ENCODE data around the gene TMED9.
A peak's percentile ranks its signal among the peaks of the same experiment; 100 is the strongest.
"Not testable (repeated sequence)": the region's sequence is repeated elsewhere in the genome, so short reads cannot be mapped to it uniquely, and the experiment has no call there.

The TMED9 gene

DNA sequence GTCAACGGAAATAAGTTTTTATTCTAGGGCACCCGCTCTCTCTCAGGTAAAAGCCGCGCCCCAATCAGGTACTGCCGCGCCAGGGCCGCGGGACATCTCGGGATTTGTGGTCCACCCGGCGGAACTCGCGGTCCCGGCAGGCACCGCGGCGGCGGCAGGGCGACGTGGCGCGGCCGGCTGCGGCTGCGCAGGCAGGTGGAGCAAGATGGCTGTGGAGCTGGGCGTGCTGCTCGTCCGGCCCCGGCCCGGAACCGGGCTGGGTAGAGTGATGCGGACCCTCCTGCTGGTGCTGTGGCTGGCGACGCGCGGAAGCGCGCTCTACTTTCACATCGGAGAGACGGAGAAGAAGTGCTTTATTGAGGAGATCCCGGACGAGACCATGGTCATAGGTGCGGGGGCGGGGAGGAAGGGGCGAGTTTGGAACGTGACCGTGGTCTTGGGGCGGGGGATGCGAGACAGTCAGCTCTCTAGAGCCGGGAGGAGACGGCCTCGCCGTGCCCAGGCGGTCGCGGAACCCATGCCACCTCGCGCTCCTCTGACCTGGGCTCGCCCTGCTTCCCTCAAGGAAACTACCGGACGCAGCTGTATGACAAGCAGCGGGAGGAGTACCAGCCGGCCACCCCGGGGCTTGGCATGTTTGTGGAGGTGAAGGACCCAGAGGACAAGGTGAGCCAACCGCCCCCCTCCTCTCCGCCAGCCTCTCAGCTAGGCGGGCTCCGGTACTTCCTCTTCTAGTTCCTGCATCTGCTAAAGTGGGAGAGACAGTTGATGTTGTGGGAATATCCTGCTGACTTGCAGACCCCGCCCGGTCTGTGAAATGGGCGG is at the start of gene TMED9:
TSS of gene TMED9 (plus strand) at position 194 of the 825 bp plus-strand sequence. CDS start at position 206, 12 bp downstream.
- DNase-seq = peak; percentile 87

DNA sequence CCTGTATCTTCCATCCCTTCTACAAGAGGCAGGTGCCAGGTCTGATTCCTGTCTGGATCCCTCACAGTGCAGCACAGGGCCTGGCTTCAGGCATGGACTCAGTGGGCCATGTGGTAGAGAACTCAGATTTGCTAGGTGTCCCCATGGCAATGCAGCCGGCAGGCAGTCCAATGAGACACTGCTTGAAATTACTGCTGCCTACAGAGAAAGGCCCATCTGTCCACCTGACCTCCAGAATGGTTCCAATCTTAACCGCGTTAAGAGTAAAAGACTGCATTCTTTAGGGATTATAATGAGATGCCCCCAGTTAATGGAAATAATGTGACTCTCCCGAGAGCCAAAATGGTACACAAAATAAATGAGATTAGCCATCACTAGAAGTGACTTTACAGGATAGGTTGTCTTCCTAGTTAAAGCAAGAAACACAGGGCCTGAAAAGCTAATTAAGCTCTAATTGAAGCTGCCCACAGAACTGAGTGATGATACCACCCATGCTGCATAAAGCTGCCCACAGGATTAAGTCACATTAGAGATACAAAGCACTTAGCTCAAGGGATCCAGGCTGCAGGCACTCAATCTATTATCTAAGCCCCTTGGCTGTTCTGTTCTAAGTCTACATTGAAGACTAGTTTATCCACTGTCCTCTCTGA is 49.1 kb upstream of the TMED9 start:
- DNase-seq = no peak

DNA sequence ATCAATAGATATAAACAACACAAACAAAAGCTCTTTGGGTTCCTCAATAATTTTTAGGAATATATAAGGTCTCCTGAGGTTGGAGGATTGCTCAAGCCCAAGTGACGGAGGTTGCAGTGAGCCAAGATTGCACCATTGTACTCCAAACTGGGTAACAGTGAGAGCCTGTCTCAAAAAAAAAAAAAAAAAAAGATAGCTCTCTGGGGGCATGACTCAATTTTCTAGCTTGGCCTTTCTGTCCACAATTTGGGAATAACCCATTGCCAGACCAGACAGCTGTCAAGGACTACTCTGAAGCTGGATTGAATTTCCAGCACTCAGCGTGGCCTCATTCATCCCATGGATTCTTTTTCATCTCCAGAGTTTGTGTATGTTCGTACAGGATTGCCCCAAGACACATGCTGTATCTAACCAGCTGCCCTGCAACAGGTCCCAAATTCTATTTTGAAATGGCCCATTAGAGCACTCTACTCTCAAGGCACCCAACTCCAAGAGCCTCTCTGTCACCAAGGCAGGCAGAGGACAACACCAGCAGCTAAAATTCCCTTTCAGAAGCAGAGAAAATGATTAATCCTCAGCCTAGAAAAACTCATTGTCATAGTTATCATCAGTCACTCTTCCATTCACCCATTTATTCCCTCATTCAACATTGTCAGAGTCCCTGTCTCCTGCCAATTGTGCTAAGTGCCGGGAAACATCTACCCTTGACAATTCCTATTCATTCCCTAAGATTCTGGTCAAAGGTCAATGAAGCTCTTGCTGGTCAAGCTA is 46.3 kb upstream of the TMED9 start:
- peak; percentile 89 for DNase-seq

DNA sequence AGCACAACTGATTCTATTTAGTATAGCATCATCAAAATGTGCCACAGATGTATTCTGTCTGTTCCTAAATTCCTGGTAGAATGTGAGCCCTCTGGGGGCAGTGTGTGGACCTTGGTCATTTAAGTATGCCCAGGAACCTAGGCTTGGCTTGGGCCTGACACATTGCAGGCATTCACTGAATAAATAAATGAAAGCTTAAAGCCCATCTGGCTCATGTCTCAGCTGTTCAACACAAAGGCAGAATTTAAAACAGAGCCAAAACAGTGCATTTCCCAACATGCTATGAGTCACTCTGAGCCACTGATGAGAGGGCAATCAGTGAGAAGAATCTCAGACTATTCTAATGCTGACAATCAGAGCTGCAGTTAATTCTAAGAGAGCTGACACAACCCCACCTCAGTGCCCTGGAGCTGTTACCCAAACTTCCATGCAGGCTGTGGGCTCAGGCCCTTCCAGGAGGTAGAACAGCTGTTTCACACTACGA is 45.7 kb upstream of the TMED9 start:
- DNase-seq = peak; percentile 82

DNA sequence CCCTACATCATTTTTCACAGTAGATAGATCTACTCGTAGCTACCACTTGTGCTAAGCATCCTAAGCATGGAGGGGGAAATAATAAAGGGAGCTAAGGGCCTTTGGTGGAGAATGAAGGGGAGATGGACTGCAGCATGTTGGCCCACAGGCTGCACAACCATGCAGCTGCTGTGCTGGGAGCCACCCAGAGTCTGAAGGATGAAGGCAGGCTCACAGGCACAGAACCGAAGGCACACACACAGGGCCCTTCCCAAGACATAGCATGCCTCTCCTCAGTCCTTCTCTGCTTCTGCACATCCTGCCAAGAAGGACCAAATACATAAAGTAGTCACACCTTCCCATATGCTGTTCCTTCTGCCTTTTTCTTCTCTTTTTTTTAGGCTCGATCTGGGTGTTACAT is 44.3 kb upstream of the TMED9 start:
- no peak for DNase-seq

DNA sequence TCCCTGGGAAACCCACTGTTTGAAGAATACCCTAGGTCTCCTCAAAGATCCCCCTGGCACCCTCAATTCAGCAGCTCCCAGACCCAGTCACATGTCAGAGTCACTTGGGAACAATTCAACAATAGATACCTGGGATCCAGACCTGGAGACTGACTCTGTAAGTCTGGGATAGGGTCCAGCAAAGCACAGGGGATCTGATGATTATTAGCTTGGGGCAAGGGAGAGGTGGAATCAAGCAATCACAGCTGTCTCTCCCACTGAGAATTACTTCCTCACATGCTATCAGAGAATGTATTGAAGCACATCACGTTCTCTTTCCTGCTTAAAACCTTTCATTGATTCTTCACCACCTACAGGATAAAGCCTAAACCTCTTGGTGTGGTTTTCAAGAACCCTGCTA is 43.5 kb upstream of the TMED9 start:
- DNase-seq = no peak

DNA sequence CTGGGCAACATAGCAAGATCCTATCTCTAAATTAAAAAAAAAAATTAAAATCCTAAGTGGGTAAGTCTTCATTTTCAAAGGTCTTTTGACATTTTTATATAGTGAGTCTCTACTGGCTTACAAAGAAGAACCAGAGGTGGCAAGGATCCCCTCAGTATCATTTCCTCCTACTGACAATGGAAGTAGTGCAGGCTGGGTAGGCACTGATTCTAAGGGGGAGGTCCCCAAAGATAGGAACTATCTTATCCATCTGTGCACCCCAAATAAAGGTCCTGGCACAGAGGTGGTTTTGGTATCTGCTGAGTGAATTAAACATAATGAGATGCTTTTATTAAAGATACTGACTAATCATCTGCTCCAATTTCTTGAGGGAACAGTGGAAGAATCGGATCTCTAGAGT is 41.9 kb upstream of the TMED9 start:
- peak; percentile 23 for DNase-seq

DNA sequence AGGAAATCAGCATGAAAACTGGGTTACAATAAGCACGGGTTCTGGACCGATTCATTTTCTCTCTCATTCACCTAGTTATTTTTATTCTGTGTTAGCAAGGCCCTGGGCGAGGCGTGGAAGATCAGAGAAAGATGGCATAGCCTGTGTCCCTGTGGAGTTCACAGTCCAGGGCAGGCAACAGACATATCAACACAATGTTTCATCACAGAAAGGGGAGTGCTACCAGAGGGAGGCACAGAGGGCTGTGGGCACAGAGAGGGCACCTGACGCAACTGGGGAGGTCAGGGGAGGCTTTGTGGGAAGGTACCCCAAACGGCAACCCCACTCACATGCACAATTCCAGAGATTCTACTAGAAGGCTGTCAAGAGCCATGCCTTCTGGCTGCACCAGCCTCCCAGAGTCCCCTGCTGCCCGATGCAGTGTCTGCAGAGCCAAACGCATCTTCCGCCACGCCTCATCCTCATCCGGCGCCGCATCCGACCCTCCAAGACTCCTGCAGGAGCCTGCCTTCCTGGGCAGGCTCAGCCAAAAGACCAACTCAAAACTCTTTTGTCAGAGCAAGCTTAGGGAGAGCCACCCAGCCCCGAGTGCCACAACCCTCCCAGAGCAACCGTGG is 39.1 kb upstream of the TMED9 start:
- DNase-seq = no peak

DNA sequence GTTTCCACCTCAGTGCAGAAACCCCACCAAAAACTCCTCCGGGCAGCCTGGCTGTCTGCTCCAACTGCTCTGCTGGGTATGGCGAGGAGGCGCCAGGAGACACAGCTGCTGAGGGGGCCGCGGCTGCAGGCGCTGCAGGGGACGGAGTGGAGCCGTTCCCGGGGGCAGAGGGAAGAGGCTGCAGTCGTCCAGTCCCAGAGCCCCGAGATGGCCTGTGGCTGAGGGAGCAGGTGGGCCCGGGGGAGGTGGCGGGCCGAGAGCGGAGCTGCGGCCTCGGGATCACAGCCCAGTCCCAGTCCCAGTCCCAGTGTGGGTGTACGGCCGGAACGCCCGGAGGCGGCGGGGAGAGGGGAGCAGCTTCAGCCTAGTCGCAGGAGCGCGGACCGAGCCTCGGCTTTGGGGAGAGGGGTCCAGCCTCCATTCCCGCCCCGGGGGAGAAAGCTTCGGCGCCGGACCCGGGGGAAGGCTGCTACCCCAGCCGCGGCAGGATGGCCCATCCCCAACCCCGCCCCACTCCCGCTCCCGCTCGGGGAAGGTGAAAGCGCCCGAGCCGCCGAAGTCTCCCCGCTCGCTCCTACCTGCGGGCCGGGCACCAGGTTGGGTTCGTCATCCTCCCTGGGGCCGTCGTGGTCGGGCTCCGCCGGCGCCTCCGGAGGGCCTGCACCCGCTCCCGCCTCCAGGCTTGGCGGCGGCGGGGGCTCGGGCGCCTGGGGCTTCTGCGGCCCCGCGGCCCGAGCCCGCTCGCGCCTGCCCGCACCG is 38.2 kb upstream of the TMED9 start:
- peak; percentile 15 for DNase-seq

DNA sequence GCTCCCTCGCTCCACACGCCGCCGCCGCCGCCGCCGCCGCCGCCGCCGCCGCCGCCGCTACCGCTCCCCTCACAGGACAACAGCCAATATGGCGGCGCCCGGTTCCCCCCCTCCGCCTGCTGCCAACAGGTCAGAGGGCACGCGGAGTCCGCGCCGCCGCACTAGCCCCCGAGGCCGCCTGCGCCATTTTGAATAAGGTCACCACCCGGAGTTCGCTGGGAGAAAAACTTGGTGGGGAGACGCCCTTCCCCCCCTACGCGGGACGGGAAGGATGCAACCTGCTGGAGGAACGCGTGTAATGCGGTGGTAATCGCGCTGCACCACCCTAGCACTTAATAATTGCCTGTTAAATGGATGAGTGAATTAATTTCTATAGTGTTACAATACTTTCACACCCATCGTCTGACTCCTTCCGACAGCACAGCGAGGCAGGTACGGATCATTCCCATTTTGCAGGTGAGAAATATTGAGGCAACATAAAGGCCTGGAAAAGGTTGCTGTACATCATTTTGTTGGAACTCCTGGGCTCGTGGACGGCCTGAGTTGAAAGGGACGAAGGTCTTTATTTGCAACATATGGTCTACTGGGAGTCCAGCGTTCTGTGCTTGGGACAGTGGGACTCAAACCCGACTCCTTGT is 37.4 kb upstream of the TMED9 start, which contains the start of gene FAM193B:
TSS of gene FAM193B (minus strand) at position 90 of the 638 bp plus-strand sequence. CDS start 105 bp downstream, outside the sequence.
- peak; percentile 91 for DNase-seq

DNA sequence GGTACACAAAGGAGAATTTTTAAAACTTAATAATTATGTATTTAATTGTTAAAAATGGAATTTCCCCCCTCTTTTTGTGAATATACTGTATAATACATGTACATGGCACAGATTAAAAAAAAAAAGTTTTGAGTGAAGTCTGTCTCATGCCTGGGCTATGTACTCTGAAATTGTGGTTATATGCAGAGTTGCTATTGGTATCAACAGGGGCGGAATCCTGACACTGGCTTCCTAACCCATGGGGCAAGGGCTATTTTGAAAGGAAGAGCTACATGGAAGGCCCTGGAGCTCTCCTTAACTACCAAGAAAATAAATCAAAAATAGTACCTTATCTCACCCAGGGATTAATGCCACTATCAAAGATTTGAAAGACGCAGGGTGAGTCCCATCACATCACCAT is 36.8 kb upstream of the TMED9 start:
- DNase-seq = no peak

DNA sequence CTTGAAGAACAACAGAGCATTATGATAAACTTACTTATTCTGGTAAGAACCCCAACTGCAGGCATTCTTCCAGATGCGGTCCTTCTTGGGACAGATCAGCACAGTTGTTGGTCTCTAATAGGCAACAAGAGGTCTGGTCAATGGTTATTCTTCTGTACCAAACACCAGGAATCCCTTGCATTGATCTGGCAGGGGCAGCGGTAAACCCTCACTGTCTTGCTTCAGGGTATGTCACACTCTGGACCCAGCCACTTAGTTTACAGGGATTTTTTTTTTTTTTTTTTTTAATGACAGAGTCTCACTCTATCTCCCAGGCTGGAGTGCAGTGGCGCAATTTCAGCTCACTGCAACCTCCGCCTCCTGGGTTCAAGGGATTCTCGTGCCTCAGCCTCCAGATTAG is 36.3 kb upstream of the TMED9 start:
- no peak for DNase-seq

DNA sequence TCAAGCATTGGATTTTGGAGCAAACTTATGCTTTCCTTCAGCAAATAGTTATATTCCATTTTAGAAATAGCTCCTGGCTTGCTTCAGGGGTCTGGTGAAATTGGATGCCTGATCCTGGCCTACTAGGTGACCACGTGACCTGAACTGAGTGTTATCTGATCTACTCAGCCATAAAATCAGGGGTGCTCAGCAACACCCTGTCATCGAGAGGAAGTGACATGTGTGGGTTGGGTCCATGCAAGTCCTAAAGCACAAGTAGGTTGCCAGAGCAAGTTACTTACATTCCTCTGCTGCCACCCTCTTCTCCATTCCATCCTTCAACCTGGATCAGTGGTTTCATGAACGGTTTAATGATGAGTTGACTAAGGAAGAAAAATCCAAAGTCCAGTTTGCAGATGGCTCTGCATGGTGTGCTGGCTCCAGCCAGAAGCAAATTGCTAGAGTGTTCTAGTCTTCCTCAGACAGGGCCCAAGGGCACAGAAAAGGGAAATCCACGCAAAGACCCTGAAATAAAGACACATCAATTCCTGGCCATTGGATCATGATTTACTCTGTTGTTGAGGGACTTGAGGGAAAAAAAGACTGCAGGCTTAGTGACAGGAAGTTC is 34.9 kb upstream of the TMED9 start:
- DNase-seq = peak; percentile 13

DNA sequence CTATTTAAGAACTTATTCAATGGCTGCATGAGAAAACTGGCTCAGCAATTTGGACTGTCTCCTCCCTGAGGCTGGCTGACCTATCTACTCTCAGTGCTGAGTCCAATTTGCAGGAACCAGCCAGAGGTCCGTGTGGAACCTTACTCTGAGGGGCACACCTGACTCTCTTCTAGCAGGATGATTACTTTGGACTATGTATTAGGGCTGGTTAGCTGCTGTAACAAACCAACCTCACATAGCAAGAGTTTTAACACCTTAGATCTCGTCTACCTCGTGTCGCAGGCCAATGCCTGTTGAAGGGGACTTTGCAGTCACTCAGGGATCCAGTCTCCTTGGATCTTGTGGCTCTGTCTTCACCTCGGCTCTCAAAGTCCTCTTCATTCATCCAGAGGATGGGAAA is 34.2 kb upstream of the TMED9 start:
- no peak for DNase-seq

DNA sequence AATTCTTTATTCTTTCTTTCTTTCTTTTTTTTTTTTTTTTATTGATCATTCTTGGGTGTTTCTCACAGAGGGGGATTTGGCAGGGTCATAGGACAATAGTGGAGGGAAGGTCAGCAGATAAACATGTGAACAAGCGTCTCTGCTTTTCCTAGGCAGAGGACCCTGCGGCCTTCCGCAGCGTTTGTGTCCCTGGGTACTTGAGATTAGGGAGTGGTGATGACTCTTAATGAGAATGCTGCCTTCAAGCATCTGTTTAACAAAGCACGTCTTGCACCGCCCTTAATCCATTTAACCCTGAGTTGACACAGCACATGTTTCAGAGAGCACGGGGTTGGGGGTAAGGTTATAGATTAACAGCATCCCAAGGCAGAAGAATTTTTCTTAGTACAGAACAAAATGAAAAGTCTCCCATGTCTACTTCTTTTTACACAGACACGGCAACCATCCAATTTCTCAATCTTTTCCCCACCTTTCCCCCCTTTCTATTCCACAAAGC is 32.5 kb upstream of the TMED9 start:
- not testable (repeated sequence) for DNase-seq

DNA sequence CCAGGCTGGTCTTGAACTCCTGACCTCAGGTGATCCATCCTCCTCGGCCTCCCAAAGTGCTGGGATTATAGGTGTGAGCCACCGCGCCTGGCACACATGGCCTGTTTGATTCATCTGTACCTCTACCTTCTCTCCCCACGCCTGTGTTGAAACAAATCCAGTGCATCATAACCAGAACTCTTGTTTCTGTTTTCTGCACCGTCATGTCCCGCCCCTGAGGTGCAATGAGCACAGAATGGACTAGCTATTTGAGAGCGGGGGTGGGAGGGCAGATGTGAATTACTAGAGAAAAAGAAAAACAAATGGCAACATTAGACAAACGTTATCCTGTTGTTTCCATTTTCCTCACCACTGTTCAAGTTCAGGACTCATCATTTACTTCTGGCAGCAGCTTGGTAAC is 27.0 kb upstream of the TMED9 start:
- no peak for DNase-seq

DNA sequence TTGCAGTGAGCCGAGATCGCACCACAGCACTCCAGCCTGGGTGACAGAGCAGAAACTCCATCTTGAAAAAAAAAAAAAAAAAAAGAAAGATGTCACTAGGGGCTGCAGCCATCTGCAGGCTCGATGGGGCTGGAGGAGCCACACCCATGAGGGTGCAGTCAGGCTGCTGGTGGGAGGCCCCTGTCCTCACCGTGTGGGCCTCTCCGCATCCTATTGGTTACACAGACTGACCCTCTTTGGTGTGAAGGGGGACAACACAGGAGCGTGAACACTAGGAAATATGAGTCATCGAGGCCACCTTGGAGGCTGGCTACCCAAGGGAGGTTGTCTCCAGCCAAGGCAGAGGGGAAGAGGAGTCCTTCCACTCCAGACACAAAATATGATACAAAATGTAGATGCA is 23.7 kb upstream of the TMED9 start:
- no peak for DNase-seq

DNA sequence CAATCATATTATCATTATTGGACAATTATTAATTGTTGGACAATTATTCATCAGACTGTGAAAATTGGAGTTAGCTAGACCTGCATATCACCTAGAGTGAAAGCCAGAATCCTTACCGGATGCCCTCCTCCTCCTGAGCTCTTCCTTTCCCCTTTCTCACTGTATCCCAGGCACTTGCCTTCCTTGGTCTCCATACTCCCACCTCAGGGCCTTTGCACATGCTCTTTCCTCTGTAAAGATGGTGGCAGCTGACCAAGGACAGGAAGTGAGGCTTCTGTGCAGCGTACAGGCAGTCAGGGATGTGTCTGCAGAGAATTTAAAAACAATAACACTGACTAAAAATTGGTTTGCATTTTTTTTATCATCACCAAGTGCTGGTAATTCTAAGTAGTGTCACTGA is 22.1 kb upstream of the TMED9 start:
- DNase-seq = no peak

DNA sequence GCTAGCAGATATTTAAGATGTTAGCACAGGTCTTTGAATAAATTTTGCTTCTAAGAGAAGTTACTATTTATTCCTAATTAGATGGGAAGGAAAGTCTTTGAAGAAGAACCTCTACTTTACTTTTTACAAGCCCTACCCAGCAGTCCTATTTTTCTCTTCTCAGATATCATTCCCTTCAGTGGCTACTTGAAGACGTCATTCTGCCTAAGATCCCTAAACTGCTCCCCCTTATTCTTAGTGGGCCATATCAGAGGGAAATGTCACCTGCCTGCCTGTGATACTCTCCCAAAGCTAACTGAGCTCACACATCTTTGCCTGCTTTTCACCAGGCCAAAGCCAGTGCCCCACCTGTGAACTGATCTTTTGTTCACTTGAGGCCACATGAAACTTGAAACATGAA is 16.5 kb upstream of the TMED9 start:
- DNase-seq = no peak

DNA sequence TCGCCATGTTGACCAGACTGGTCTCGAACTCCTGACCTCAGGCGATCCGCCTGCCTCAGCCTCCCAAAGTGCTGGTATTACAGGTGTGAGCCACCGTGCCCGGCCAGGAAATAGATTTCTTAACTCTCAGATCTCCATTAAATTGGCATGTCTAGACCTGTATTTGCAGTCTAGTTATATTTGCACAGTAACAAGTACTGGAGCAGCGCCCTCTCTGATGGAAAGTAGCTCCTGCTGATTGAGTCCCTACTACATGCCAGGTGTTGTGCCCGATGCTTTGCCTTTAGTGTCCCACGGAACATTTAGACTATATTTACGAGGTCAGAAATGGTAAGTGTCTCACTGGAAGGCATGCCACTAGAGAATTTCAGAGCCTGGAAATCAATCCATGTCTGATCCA is 15.8 kb upstream of the TMED9 start:
- DNase-seq = no peak

DNA sequence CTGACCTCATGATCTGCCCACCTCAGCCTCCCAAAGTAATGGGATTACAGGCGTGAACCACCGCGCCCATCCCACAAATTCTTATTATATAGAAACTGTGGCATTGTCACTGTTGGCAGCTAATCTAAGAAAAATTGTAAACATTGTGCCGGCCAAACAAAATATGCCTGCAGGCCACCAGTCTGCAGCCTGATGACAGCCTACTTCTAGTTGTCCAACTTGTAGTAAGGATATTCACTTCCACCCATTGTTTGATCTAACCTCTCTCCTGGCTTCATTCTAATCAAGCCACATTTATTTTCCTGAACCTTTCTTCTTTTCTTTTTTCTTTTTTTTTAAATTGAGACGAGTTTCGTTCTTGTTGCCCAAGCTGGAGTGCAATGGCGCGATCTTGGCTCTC is 13.7 kb upstream of the TMED9 start:
- DNase-seq = no peak
